HepG2 (cell line): ENCODE results near the gene CD84.

Source experiments
- CTCF ChIP-seq: sonication (generic); formaldehyde crosslinking; IDR thresholded peaks from 2 replicates; pipeline ENCODE4 v1.5.0; 2020; ENCODE audit warnings: mild to moderate bottlenecking, missing genetic modification reagents, moderate library complexity
- KMT2A ChIP-seq: sonication (generic); formaldehyde crosslinking; IDR thresholded peaks from 2 replicates; pipeline ENCODE4 v1.4.0; 2020; ENCODE audit warnings: missing genetic modification reagents

GRCh38 chr1:160547422-160547821 lies 31.9 kb downstream of the CD84 start:
- TF ChIP-seq KMT2A (CRISPR knock-in tag): no peak
- no peak for TF ChIP-seq CTCF (CRISPR knock-in tag)
